ENCODE data around the gene PI4KB.

- TF ChIP-seq CTCF (conservative IDR thresholded peaks at IDR 0.05; ENCODE audit: low read depth in 2 of 2) (no peak), REST (IDR thresholded peaks at IDR 0.05; ENCODE audit: unreplicated experiment) (no peak), EZH2 (IDR thresholded peaks at IDR 0.05; ENCODE audit: low read depth, unreplicated experiment) (no peak), POLR2AphosphoS5 (IDR thresholded peaks at IDR 0.05; ENCODE audit: low read depth) (no peak), CREB1 (CRISPR knock-in tag; IDR thresholded peaks at IDR 0.05; ENCODE audit: low read depth) (no peak)
These were observed 34.7 kb upstream of the PI4KB start for GRCh38 chr1:151361883-151362282.
